GM08714 (cell line): Measurements from ENCODE around the gene NPC1.
"Not testable (repeated sequence)": the region's sequence is repeated elsewhere in the genome, so short reads cannot be mapped to it uniquely, and the experiment has no call there.

Experiments
- H3K4me3 ChIP-seq: fragments of 200-500 bp; sonication (Bioruptor generic); 2 replicates; pipeline ENCODE4 v1.5.1; 2014; ENCODE audit warnings: mild to moderate bottlenecking, low read length, inconsistent platforms
- ZNF274 ChIP-seq: IDR thresholded peaks from 2 replicates; pipeline ENCODE4 v1.6.1; 2012; ENCODE audit warnings: mild to moderate bottlenecking, low read depth, low read length

Gene NPC1

DNA sequence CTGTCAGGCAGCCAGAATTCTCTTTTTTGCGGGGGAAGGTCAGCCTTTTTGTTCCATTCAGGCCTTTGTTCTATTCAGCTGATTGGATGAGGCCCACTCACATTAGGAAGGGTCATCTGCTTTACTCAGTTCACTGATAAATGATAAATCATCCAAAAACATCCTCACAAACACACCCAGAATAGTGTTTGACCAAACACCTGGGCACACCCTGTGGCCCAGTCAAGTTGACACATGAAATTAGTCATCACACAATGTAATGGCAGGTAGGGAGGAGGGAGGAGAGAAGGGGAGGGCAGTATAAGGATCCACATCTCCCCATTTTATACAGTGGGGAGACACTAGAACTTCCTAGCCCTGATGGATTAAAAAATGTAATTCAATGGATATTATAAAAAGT is 91.3 kb downstream of the NPC1 start:
- no peak for TF ChIP-seq ZNF274
- no peak overlapping the region for H3K4me3 ChIP-seq

DNA sequence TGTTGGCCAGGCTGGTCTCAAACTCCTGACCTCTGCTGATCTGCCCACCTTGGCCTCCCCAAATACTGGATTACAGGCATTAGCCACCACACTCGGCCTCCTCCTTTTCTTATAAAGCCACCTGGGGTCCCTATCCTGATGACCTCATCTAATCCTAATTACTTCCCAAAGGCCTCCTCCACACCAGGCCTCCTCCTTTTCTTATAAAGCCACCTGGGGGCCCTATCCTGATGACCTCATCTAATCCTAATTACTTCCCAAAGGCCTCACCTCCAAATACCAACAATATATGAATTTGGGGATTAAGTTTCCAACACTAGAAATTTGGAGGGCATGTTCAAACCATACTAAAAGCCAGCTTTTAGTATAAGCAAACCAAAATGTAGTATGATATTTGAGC is 92.7 kb downstream of the NPC1 start:
- no peak overlapping the region for H3K4me3 ChIP-seq
- TF ChIP-seq ZNF274, result no peak

DNA sequence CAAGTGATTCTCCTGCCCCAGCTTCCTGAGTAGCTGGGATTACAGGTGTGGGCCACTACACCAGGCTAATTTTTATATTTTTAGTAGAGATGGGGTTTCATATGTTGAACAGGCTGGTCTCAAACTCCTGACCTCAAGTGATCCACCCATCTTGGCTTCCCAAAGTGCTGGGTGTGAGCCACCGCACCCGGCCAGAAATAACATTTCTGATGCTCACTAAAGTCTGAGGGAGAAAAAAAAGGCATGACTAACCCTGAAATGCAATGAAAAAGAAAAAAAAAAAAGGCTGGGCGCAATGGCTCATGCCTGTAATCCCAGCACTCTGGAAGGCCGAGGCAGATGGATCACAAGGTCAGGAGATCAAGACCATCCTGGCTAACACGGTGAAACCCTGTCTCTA is 96.7 kb downstream of the NPC1 start:
- not testable (repeated sequence) for H3K4me3 ChIP-seq

DNA sequence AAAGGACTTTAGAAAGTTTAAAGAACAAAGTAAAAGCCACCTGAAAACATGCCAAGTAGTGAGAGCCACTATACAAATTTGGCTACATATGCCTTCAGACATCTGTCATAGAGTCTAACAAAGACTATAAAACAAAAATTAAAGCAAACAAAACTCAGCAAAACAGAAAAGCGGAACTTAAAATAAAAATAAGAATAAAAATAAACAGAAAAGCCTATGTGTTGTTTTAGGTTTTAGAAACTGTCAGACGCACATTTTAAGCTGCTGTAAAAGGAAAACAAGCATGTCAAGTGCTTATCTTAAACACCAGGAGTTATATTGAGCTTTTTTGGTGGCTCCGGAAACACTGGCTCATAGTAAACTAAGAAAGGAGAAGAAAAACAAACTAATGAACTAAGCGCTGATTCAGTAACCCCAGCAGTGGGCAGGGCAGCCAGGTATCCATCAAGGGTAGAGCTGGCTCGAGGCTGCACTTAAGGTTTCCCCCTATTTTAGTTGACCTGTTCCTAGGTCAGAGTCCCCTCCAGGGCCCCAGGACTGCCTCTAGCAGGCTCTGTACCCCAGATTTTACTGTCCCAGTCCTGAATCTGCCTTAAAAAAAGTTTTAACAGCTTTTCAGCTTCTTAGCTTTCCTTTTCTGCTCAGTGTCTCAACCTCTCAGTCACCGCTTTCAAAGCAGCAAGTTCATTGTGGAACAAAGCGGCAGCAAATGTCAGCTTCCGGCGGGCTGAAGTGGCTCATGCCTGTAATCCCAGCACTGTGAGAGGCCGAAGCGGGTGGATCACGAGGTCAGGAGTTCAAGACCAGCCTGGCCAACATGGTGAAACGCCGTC is 98.4 kb downstream of the NPC1 start:
- no peak for TF ChIP-seq ZNF274
- H3K4me3 ChIP-seq, result peak overlapping the region; percentile 47; the same call in 1 of the 2 replicates

DNA sequence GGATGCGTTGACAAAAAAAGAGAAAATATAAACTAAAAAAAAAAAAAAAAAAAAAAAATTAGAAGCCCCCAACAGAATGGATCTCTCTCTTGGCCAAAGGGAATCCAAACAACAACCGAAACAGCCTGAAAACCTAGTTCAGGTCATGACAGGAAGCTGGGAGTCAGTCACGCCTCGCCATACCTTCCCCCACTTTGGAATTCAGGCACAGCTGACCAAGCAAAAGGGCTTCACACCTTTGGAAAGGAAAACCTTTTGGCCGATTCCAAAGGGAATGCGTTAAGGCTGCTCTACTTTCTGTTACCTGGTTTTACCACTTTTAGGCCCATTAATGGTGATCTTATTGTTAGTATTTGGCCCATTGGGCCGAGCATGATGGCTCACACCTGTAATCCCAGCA is 100.9 kb downstream of the NPC1 start:
- TF ChIP-seq ZNF274, result no peak
- no peak overlapping the region for H3K4me3 ChIP-seq

DNA sequence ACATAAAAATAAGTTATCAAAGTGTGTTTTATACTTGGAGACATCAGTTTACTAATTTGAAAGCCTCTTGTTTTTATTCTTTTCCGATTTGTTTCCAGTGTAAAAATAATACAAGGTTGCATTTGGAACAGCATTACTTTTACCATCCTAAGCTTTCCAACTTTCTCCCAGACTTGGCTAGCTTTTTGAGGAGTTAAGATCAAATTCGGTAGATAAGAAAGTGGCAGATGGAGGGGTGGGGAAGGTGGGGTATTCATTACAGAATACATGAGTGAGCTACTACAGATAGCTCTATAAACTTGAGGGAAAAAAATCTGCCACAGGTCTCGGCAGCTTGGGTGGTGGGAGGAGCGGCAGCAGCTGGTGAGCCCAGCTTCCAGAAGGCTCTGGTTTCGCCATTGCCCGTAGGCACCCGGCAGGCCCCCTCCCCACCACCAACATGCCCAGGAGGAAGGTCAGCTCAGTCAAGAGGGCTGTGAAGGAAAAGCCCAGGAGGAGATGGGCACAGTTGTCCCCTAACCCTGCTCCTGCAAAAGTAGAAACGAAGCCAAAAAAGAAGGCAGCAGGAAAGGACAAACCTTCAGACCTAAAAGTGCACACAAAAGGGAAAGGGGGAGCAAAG is 101.6 kb downstream of the NPC1 start:
- no peak overlapping the region for H3K4me3 ChIP-seq
- TF ChIP-seq ZNF274, result no peak
